A549 treated with CpdA at 1 μM for 4 hours (cell line): ENCODE data around the gene LCMT1. TPM values are rescaled to one million over a fixed set of nuclear protein-coding genes. Genes with fewer than 3 reads are reported as not detected.

Source experiments
- total RNA-seq: library from RNA; stranded (reverse); fragments of 200-300 nt; extraction: Qiagen RNA extraction; gene quantifications from 5 replicates; pipeline ENCODE4 v1.2.3, GENCODE V29; 2022; ENCODE audit warnings: low read depth

LCMT1 gene
- 38.0 to 41.3 TPM (median 39.7 TPM) in 5 replicates for total RNA-seq

DNA sequence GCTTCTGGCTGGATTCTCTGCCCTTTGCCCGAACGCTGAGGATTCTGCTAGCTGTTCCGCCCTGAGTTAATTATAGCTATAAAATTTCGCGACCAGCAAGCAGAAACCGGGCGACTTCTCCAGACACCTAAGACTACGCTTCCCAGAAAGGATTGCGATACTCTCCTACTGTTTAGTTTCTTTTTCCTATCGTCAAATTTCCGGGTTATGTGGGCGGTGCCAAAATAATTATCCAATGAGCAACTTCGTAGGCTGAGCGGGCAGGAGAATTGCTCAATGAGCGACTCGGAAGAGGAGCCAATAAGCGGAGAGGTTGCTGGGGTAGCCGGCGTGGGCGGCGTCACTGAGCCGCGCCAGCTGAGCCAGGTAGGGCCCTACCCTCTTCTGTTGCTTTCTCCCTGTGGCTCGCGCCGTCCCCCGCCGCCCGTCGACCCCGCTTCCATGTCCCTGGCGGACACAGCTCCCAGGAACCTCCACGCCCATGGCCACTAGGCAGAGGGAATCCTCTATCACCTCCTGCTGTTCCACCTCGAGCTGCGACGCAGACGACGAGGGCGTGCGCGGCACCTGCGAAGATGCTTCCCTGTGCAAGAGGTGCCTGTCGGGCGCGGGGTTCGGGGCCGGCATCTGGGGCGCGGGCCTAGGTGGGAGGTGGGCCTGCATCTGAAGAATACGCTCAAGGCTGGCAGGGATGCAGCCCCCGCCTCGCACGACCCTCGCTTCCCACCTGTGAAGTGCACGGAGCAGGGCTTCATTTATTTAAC lies at the start of gene LCMT1:
TSS of gene LCMT1 (plus strand) at position 340 of the 764 bp plus-strand sequence. CDS start at position 482, 142 bp downstream.

Other genes with a start within 250 kb of the LCMT1 start
- gene ARHGAP17, start 96.4 kb upstream of the LCMT1 start, total RNA-seq, result 56.9 to 66.4 TPM (median 62.1 TPM) in 5 replicates
- gene AQP8, start 105.2 kb downstream of the LCMT1 start, total RNA-seq, result 0.03 TPM in 1 of 5 replicates, not detected in the others
- 2.0 to 2.6 TPM (median 2.2 TPM) in 5 replicates for gene ZKSCAN2, start 146.1 kb downstream of the LCMT1 start, total RNA-seq